GM12891 (cell line): ENCODE measurements around the gene CDK6.

Source experiments
- POLR2A ChIP-seq: IDR thresholded peaks from 2 replicates; pipeline ENCODE4 v1.6.1; 2011; ENCODE audit warnings: low read depth, low read length, control low read depth
- POLR2AphosphoS5 ChIP-seq: IDR thresholded peaks from 2 replicates; pipeline ENCODE4 v1.6.1; 2011; ENCODE audit warnings: low read depth, low read length, control low read depth
- TAF1 ChIP-seq: IDR thresholded peaks from 2 replicates; pipeline ENCODE4 v1.6.1; 2011; ENCODE audit warnings: low read depth, low read length, control low read depth

DNA sequence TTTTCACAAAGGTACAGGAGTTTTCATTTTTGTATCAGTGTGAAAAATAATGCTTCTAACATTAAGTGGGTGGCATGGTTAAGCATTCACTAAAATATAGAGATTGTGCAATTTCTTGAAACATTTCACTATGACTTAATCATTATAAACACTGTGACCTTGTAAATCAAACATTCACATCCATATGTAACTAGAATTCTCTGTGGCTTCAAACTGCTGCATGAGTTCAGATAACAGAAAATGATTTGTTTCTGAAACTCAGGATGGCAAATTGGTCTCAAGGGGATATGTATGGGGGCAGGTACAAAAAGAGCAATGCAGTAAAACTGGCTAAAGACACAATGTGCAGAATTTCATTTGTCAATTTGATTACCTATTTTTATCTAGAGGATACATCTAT lies 250.0 kb downstream of the CDK6 start:
- no peak for TF ChIP-seq POLR2A
- no peak for TF ChIP-seq POLR2AphosphoS5
- TF ChIP-seq TAF1: no peak
